GM13977 (cell line): ENCODE data around the gene ALX4.

Experiments
- DNase-seq: peaks from one replicate; pipeline ENCODE4 v3.0.0; 2012; ENCODE audit warnings: low spot score
- CTCF ChIP-seq: IDR thresholded peaks from 2 replicates; pipeline ENCODE4 v1.5.1; 2012; ENCODE audit warnings: mild to moderate bottlenecking, control low read depth; ENCODE audit not compliant: insufficient read depth; ENCODE audit errors: extremely low read depth, missing control alignments
- in situ Hi-C: fragments of 300-500 bp; cut with MboI; formaldehyde crosslinking; loops from one replicate; pipeline ENCODE4 v1.12.0; 2022; ENCODE audit warnings: low sequenced_read_pairs, low pct_unique_long_range_greater_than_20kb, mixed read lengths, inconsistent platforms; ENCODE audit not compliant: unreplicated experiment

The ALX4 gene

GRCh38 chr11:44229098-44229497 lies 80.8 kb downstream of the ALX4 start:
- in situ Hi-C loops = no loop called here
- no peak for DNase-seq
- no peak for TF ChIP-seq CTCF

- TF ChIP-seq CTCF = no peak
- no peak for DNase-seq
- in situ Hi-C loops = no loop called here
These were observed 81.6 kb downstream of the ALX4 start for GRCh38 chr11:44228379-44228778.

GRCh38 chr11:44226945-44227344 lies 83.0 kb downstream of the ALX4 start:
- in situ Hi-C loops = no loop called here
- no peak for TF ChIP-seq CTCF
- no peak for DNase-seq

- no peak for TF ChIP-seq CTCF
- in situ Hi-C loops = no loop called here
- DNase-seq = no peak
These were observed 83.4 kb downstream of the ALX4 start for GRCh38 chr11:44226490-44226889.

- DNase-seq = no peak
- in situ Hi-C loops = no loop called here
- TF ChIP-seq CTCF = no peak
These were observed 85.0 kb downstream of the ALX4 start for GRCh38 chr11:44224867-44225501.

GRCh38 chr11:44223238-44223637 lies 86.7 kb downstream of the ALX4 start:
- no peak for DNase-seq
- in situ Hi-C loops = no loop called here
- no peak for TF ChIP-seq CTCF
